BE2C (cell line): ENCODE measurements around the gene HNRNPDL.

Experiments
- DNase-seq: peaks from one replicate; pipeline ENCODE4 v3.0.0-alpha.2; 2020
- H3K27me3 ChIP-seq: fragments of 250-450 bp; sonication (Bioruptor Pico); 2 replicates; pipeline ENCODE4 v1.5.1; 2020; ENCODE audit warnings: mild to moderate bottlenecking
- H3K36me3 ChIP-seq: fragments of 250-450 bp; sonication (Bioruptor Pico); 2 replicates; pipeline ENCODE4 v1.5.1; 2020; ENCODE audit warnings: mild to moderate bottlenecking
- H3K4me1 ChIP-seq: fragments of 250-450 bp; sonication (Bioruptor Pico); 2 replicates; pipeline ENCODE4 v1.5.1; 2020
- H3K4me3 ChIP-seq: 2 replicates; pipeline ENCODE4 v1.5.1; 2011; ENCODE audit warnings: low read depth, low read length
- H3K9me3 ChIP-seq: fragments of 250-450 bp; sonication (Bioruptor Pico); 2 replicates; pipeline ENCODE4 v1.5.1; 2020
- CTCF ChIP-seq: IDR thresholded peaks from 2 replicates; pipeline ENCODE4 v1.5.1; 2012; ENCODE audit warnings: mild to moderate bottlenecking, low read depth, low read length

Gene HNRNPDL

GRCh38 chr4:82452026-82452425 is 21.8 kb upstream of the HNRNPDL start:
- DNase-seq, result no peak
- Histone ChIP-seq H3K9me3 (no peaks in the 10 kb centered on the region), H3K4me1 (no peaks in the 10 kb centered on the region; the same call in 1 of the 2 replicates), H3K36me3 (peaks cover 79% of the 10 kb centered on the region), H3K4me3 (no peak overlapping the region), H3K27me3 (no peaks in the 10 kb centered on the region)
- TF ChIP-seq CTCF, result no peak

- Histone ChIP-seq H3K36me3 (peaks cover 73% of the 10 kb centered on the region), H3K27me3 (no peaks in the 10 kb centered on the region), H3K9me3 (no peaks in the 10 kb centered on the region), H3K4me3 (no peak overlapping the region), H3K4me1 (no peaks in the 10 kb centered on the region; the same call in 1 of the 2 replicates)
- no peak for DNase-seq
- no peak for TF ChIP-seq CTCF
Observed at GRCh38 chr4:82450966-82451755, 20.9 kb upstream of the HNRNPDL start.

- no peaks in the 10 kb centered on the region; the same call in 1 of the 2 replicates for H3K4me1 ChIP-seq
- H3K27me3 ChIP-seq, result no peaks in the 10 kb centered on the region
- no peaks in the 10 kb centered on the region for H3K9me3 ChIP-seq
- TF ChIP-seq CTCF, result no peak
- H3K36me3 ChIP-seq, result peaks cover 54% of the 10 kb centered on the region
- H3K4me3 ChIP-seq, result no peak overlapping the region
- DNase-seq, result no peak
Observed at GRCh38 chr4:82447886-82448285, 17.6 kb upstream of the HNRNPDL start.

- Histone ChIP-seq H3K4me1 (peaks cover 8% of the 10 kb centered on the region; the same call in 1 of the 2 replicates), H3K36me3 (peaks cover 36% of the 10 kb centered on the region), H3K27me3 (no peaks in the 10 kb centered on the region), H3K4me3 (no peak overlapping the region), H3K9me3 (no peaks in the 10 kb centered on the region)
- no peak for TF ChIP-seq CTCF
- DNase-seq, result no peak
Observed at GRCh38 chr4:82439088-82439487, 8.8 kb upstream of the HNRNPDL start.

- TF ChIP-seq CTCF, result no peak
- DNase-seq, result no peak
- peaks cover 8% of the 10 kb centered on the region; the same call in 1 of the 2 replicates for H3K4me1 ChIP-seq
- H3K27me3 ChIP-seq, result no peaks in the 10 kb centered on the region
- no peak overlapping the region for H3K4me3 ChIP-seq
- H3K36me3 ChIP-seq, result peaks cover 43% of the 10 kb centered on the region
- H3K9me3 ChIP-seq, result no peaks in the 10 kb centered on the region
Observed at GRCh38 chr4:82437285-82438005, 7.2 kb upstream of the HNRNPDL start.

- no peak overlapping the region for H3K4me3 ChIP-seq
- no peaks in the 10 kb centered on the region for H3K27me3 ChIP-seq
- TF ChIP-seq CTCF, result no peak
- no peaks in the 10 kb centered on the region for H3K9me3 ChIP-seq
- H3K4me1 ChIP-seq, result peaks cover 8% of the 10 kb centered on the region; the same call in 1 of the 2 replicates
- DNase-seq, result no peak
- H3K36me3 ChIP-seq, result peaks cover 44% of the 10 kb centered on the region
Observed at GRCh38 chr4:82436780-82437179, 6.5 kb upstream of the HNRNPDL start.
